CD14-positive monocyte (primary cell): ENCODE data around the gene DERL2. TPM values are rescaled to one million over a fixed set of nuclear protein-coding genes. Genes with fewer than 3 reads are reported as not detected.
A peak's percentile ranks its signal among the peaks of the same experiment; 100 is the strongest.

Source experiments
- DNase-seq, 3 donors: peaks; one replicate each; pipeline ENCODE4 v3.0.0-alpha.2; 2011 to 2022
- H2AFZ ChIP-seq: 2 replicates; pipeline ENCODE4 v1.6.0; 2012; ENCODE audit warnings: mild to moderate bottlenecking, low read depth, low read length, inconsistent platforms; ENCODE audit not compliant: insufficient read depth, poor library complexity, severe bottlenecking
- H3K27ac ChIP-seq, 2 donors: 1 replicate in 1 of 2; 2 replicates in 1 of 2; pipeline ENCODE4 v1.5.1; 2012 to 2013; ENCODE audit warnings: low read length in 2 of 2, control low read depth in 1 of 2, inconsistent platforms in 1 of 2, low read depth in 1 of 2, mild to moderate bottlenecking in 1 of 2
- H3K27me3 ChIP-seq, 2 donors: one replicate each; pipeline versions ENCODE4 v1.6.0 to v1.6.1; 2011 to 2013; ENCODE audit warnings: low read length in 2 of 2; ENCODE audit not compliant: control insufficient read depth in 2 of 2, insufficient read depth in 2 of 2
- H3K36me3 ChIP-seq, 2 donors: replicated peaks in 1 of 2; 1 replicate in 1 of 2; 2 replicates in 1 of 2; pipeline versions ENCODE4 v1.5.1 to v1.6.1; 2012 to 2013; ENCODE audit warnings: low read length in 2 of 2, control low read depth in 1 of 2, inconsistent platforms in 1 of 2, mild to moderate bottlenecking in 1 of 2; ENCODE audit not compliant: insufficient read depth in 2 of 2, control insufficient read depth in 1 of 2
- H3K4me1 ChIP-seq, 2 donors: 1 replicate in 1 of 2; 2 replicates in 1 of 2; pipeline versions ENCODE4 v1.5.1 to v1.6.1; 2012 to 2013; ENCODE audit warnings: low read length in 2 of 2, control low read depth in 1 of 2, inconsistent platforms in 1 of 2, mild to moderate bottlenecking in 1 of 2, moderate library complexity in 1 of 2; ENCODE audit not compliant: insufficient read depth in 2 of 2, control insufficient read depth in 1 of 2
- H3K4me2 ChIP-seq: replicated peaks from 2 replicates; pipeline ENCODE3; 2012; ENCODE audit warnings: low read length, moderate library complexity, mild to moderate bottlenecking; ENCODE audit not compliant: poor library complexity, severe bottlenecking; ENCODE audit errors: extremely low read depth
- H3K4me3 ChIP-seq, 3 experiments: fragments of 200-600 bp in 1 of 3; sonication (generic) in 1 of 3; replicated peaks in 1 of 3; 1 replicate in 2 of 3; 2 replicates in 1 of 3; pipeline ENCODE4 v1.5.1; 2011 to 2013; ENCODE audit warnings: low read length in 3 of 3, mild to moderate bottlenecking in 3 of 3, control low read depth in 2 of 3, low read depth in 2 of 3, inconsistent platforms in 1 of 3, moderate library complexity in 1 of 3
- H3K79me2 ChIP-seq: 2 replicates; pipeline ENCODE4 v1.6.0; 2012; ENCODE audit warnings: mild to moderate bottlenecking, control low read depth, inconsistent platforms, low read length, moderate library complexity; ENCODE audit not compliant: insufficient read depth
- H3K9ac ChIP-seq: 2 replicates; pipeline ENCODE4 v1.6.0; 2017; ENCODE audit warnings: low read length, mild to moderate bottlenecking; ENCODE audit not compliant: insufficient read depth, poor library complexity, severe bottlenecking
- H3K9me3 ChIP-seq, 2 donors: replicated peaks in 1 of 2; 1 replicate in 1 of 2; 2 replicates in 1 of 2; pipeline versions ENCODE4 v1.5.1 to v1.6.1; 2012 to 2013; ENCODE audit warnings: low read length in 2 of 2, control low read depth in 1 of 2; ENCODE audit not compliant: control insufficient read depth in 1 of 2, insufficient read depth in 1 of 2
- H4K20me1 ChIP-seq: 2 replicates; pipeline ENCODE4 v1.6.0; 2012; ENCODE audit warnings: mild to moderate bottlenecking, low read length, control low read depth, moderate library complexity; ENCODE audit not compliant: insufficient read depth
- H3K27ac Mint-ChIP-seq, 7 donors: one replicate each; pipeline ENCODE4 v1.8.0; 2020; ENCODE audit warnings: mild to moderate bottlenecking in 7 of 7, mixed read lengths in 7 of 7, moderate library complexity in 6 of 7, inconsistent platforms in 2 of 7
- H3K27me3 Mint-ChIP-seq, 3 donors: one replicate each; pipeline ENCODE4 v1.8.0; 2021 to 2022; ENCODE audit warnings: low read depth in 3 of 3, mild to moderate bottlenecking in 3 of 3, mixed read lengths in 3 of 3, moderate library complexity in 3 of 3, inconsistent platforms in 1 of 3
- H3K36me3 Mint-ChIP-seq, 2 donors: one replicate each; pipeline ENCODE4 v1.8.0; 2020; ENCODE audit warnings: mixed read lengths in 2 of 2, inconsistent platforms in 1 of 2, mild to moderate bottlenecking in 1 of 2
- H3K4me1 Mint-ChIP-seq: one replicate; pipeline ENCODE4 v1.8.0; 2020; ENCODE audit warnings: mild to moderate bottlenecking, mixed read lengths
- H3K4me3 Mint-ChIP-seq, 2 donors: one replicate each; pipeline ENCODE4 v1.8.0; 2020; ENCODE audit warnings: mild to moderate bottlenecking in 2 of 2, mixed read lengths in 2 of 2, moderate library complexity in 1 of 2
- H3K9me3 Mint-ChIP-seq, 7 donors: one replicate each; pipeline ENCODE4 v1.8.0; 2020 to 2022; ENCODE audit warnings: mixed read lengths in 7 of 7, mild to moderate bottlenecking in 6 of 7, moderate library complexity in 6 of 7, inconsistent platforms in 2 of 7
- WGBS: methylation state at CpG from one replicate; pipeline ENCODE4 v1.1.5; 2013; ENCODE audit warnings: missing lambda C conversion rate; ENCODE audit not compliant: insufficient coverage; 5-methylcytosine and 5-hydroxymethylcytosine counted together
- intact Hi-C, 2 donors: fragments of 100-400 bp; cut with micrococcal nuclease; formaldehyde crosslinking; loops; one replicate each; pipeline versions ENCODE4 v1.15.0 to v1.15.1; 2023
- polyA plus RNA-seq, 3 donors: library from polyadenylated mRNA; depleted of rRNA in 1 of 3; unstranded in 2 of 3; stranded (reverse) in 1 of 3; fragments of 300-500 nt in 2 of 3; fragments of >200 nt in 1 of 3; fragmentation: Illumina TruSeq in 2 of 3; gene quantifications; 1 replicate in 2 of 3; 2 replicates in 1 of 3; pipeline ENCODE4 v1.2.3, GENCODE V29; 2012 to 2021
- TF ChIP-seq, protein P1 (sequence below): fragments of 200-600 bp; IDR thresholded peaks from one replicate; pipeline ENCODE4 v1.8.0; 2022; ENCODE audit warnings: antibody characterized with exemption, mild to moderate bottlenecking

Gene DERL2
- polyA plus RNA-seq, 3 donors: 30.6 to 84.9 (median 81.6) TPM

- Mint-ChIP-seq H3K27me3 (peaks cover 0 to 2% (median 0%) of the 10 kb centered on the region in 3 donors), H3K36me3 (peaks cover 69 to 93% of the 10 kb centered on the region in 2 donors), H3K4me3 (no peak overlapping the region), H3K4me1 (peaks cover 3% of the 10 kb centered on the region), H3K27ac (peak overlapping the region in 4 of 7 donors; percentile 13 to 66 (median 46)), H3K9me3 (peaks cover 0 to 15% (median 6%) of the 10 kb centered on the region in 7 donors)
- H3K4me1 ChIP-seq: no peaks in the 10 kb centered on the region
- H2AFZ ChIP-seq: no peak overlapping the region
- peaks cover 52 to 75% of the 10 kb centered on the region in 2 donors for H3K36me3 ChIP-seq
- TF ChIP-seq, protein P1, sequence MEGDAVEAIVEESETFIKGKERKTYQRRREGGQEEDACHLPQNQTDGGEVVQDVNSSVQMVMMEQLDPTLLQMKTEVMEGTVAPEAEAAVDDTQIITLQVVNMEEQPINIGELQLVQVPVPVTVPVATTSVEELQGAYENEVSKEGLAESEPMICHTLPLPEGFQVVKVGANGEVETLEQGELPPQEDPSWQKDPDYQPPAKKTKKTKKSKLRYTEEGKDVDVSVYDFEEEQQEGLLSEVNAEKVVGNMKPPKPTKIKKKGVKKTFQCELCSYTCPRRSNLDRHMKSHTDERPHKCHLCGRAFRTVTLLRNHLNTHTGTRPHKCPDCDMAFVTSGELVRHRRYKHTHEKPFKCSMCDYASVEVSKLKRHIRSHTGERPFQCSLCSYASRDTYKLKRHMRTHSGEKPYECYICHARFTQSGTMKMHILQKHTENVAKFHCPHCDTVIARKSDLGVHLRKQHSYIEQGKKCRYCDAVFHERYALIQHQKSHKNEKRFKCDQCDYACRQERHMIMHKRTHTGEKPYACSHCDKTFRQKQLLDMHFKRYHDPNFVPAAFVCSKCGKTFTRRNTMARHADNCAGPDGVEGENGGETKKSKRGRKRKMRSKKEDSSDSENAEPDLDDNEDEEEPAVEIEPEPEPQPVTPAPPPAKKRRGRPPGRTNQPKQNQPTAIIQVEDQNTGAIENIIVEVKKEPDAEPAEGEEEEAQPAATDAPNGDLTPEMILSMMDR: no peak
- peaks cover 47% of the 10 kb centered on the region for H4K20me1 ChIP-seq
- H3K27ac ChIP-seq: no peak overlapping the region
- no peak for DNase-seq
- 97% methylated on average over 5 of the region's 8 CpGs for WGBS
- no peak overlapping the region for H3K9ac ChIP-seq
- no peaks in the 10 kb centered on the region for H3K79me2 ChIP-seq
- intact Hi-C loops: no loop called here
- H3K9me3 ChIP-seq: no peaks in the 10 kb centered on the region
- H3K27me3 ChIP-seq: no peaks in the 10 kb centered on the region
- no peak overlapping the region for H3K4me2 ChIP-seq
- no peak overlapping the region for H3K4me3 ChIP-seq
Measured at GRCh38 chr17:5510771-5511170, 24.8 kb upstream of the DERL2 start.

DNA sequence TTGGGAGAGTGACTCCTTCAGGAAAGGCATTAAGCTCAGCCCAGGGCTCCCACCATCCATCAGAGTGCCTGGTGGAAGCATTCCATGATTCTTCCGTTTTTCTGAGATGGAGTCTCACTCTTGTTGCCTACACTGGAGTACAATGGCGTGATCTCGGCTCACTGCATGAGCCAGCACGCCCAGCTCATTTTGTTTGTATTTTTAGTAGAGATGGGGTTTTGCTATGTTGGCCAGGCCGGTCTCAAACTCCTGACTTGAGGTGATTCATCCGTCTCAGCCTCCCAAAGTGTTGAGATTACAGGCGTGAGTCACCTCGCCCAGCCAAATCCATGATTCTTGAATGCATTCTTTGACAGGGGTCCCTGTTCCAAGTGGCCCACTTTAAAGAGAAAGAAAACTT, 23.5 kb upstream of the DERL2 start:
- peaks cover 35% of the 10 kb centered on the region for H4K20me1 ChIP-seq
- TF ChIP-seq, protein P1: no peak
- DNase-seq: no peak
- no peaks in the 10 kb centered on the region for H3K9me3 ChIP-seq
- H3K9ac ChIP-seq: no peak overlapping the region
- H3K27ac ChIP-seq: no peak overlapping the region
- peak overlapping the region in 1 of 2 donors; percentile 37 for H3K4me3 Mint-ChIP-seq
- H3K79me2 ChIP-seq: no peaks in the 10 kb centered on the region
- no peaks in the 10 kb centered on the region for H3K27me3 ChIP-seq
- peaks cover 0 to 11% (median 6%) of the 10 kb centered on the region in 7 donors for H3K9me3 Mint-ChIP-seq
- no peak overlapping the region for H2AFZ ChIP-seq
- peaks cover 0 to 2% (median 0%) of the 10 kb centered on the region in 3 donors for H3K27me3 Mint-ChIP-seq
- H3K27ac Mint-ChIP-seq: peak overlapping the region in 1 of 7 donors; percentile 44
- H3K36me3 ChIP-seq: peaks cover 49 to 75% of the 10 kb centered on the region in 2 donors
- intact Hi-C loops: no loop called here
- no peak overlapping the region for H3K4me3 ChIP-seq
- no peaks in the 10 kb centered on the region for H3K4me1 ChIP-seq
- H3K4me2 ChIP-seq: no peak overlapping the region
- peaks cover 3% of the 10 kb centered on the region for H3K4me1 Mint-ChIP-seq
- H3K36me3 Mint-ChIP-seq: peaks cover 69 to 93% of the 10 kb centered on the region in 2 donors
- 96% methylated on average over 4 of the region's 8 CpGs for WGBS
